ENCODE results near the gene CNTLN. TPM values are rescaled to one million over a fixed set of nuclear protein-coding genes. Genes with fewer than 3 reads are reported as not detected.
A peak's percentile ranks its signal among the peaks of the same experiment; 100 is the strongest.
"Not testable (repeated sequence)": the region's sequence is repeated elsewhere in the genome, so short reads cannot be mapped to it uniquely, and the experiment has no call there.

Gene CNTLN
- total RNA-seq, 1 donor from 2014 or later = 6.2 TPM

DNA sequence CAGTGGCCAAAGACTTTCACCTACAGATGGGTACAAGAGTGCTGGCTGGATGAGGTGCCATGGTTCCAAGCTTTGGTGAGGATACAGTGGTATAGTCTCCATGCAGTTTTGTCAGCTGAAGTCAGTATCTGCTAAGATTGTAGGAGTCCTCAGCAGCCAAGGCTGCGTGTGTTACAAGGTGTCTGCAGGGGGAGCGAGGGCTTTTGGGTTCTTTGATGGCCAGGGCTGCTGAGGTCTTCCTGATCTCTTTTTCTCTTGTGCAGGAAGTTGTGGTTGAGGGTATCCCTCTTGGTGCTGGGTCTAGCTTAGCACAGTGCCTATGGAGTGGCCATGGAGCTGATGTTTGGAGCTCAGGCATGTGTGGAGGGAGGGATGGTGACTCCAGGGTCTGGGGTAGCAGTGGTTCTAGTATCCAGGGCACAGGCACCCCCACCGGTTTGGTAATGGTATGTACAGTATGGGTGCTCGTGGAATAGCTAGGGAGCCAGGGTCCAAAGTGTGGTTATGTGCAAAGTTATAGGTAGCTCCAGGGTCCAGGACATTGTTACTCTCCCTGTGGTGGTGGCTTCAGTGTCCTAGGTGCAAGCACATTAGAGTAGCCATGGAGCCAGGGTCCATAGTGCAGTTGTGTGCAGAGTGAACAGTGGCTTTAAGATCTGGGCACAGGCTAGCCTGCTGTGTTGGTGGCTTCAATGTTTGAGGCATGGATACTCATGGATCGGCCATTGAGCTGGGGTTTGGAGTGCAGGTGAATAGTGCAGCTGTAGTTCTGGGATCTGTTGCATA is 36.7 kb downstream of the CNTLN start:
- DNase-seq (ENCODE audit: low read depth in 2 of 2) = no peak

- DNase-seq (ENCODE audit: low read depth in 2 of 2) = not testable (repeated sequence)
Measured at GRCh38 chr9:17177496-17177895, 42.7 kb downstream of the CNTLN start.

DNA sequence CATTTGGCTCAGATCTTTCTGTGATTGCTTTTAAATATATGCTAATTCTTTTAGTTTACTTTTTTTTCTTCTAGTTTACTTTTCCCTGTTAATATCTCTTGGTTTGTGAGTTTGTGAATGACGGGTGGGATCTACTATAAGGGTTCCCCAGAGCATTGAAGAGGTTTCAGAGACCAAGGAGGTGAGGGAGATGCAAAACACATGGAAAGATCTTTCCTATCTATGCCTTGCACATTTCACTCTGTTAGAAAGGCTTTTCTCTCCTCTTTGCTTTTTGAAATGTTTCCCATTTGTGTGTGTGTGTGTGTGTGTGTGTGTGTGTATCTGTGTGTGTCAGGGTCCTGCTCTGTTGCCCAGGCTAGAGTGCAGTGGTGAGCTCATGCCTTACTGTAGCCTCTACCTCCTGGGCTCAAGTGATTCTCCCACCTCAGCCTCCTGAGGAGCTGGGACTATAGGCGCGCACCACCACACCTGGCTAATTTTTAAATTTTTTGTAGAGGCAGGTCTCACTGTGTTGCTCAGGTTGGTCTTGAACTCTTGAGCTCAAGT is 50.7 kb downstream of the CNTLN start:
- no peak for DNase-seq (ENCODE audit: low read depth in 2 of 2)

- DNase-seq (ENCODE audit: low read depth in 2 of 2) = peak; percentile 7 to 9
Measured at GRCh38 chr9:17191082-17191481, 56.2 kb downstream of the CNTLN start.

GRCh38 chr9:17204611-17205152 is 69.8 kb downstream of the CNTLN start:
- no peak for DNase-seq (ENCODE audit: low read depth in 2 of 2)

DNA sequence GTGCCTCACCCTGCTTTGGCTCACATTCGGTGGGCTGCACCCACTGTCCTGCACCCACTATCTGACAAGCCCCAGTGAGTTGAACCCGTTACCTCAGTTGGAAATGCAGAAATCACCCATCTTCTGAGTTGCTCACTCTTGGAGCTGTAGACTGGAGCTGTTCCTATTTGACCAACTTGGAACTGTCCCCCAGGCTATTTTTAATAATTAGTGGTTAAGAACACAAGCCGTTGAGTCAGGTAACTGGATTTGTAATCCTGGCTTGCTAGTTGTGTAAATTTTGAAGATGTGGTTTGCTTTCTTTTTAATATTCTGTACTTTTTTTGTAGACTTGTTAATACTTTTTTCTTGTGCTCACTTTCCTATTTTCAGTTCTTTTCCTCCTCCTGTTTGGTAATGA is 81.2 kb downstream of the CNTLN start:
- no peak for DNase-seq (ENCODE audit: low read depth in 2 of 2)

- no peak for DNase-seq (ENCODE audit: low read depth in 2 of 2)
Measured at GRCh38 chr9:17216646-17217045, 81.8 kb downstream of the CNTLN start.

- DNase-seq (ENCODE audit: low read depth in 2 of 2) = no peak
Measured at GRCh38 chr9:17217272-17217671, 82.4 kb downstream of the CNTLN start.

GRCh38 chr9:17219261-17219660 is 84.4 kb downstream of the CNTLN start:
- peak; percentile 17 to 25 for DNase-seq (ENCODE audit: low read depth in 2 of 2)

DNA sequence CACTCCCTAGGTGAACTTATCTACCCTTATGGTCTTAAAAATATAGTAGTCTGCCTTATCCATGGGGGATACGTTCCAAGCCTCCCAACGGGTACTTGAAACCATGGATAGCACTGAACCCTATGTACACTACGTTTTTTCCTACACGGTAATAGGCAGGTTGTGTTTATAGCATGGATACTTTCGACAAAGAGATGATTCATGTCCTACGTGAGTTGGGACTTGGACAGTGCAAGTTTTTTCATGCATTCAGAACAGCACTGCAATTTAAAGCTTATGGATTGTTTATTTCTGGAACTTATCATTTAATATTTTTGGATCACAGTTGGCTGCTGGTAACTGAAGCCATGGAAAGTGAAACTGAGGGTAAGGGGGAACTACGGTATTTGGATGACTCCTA is 88.1 kb downstream of the CNTLN start:
- no peak for DNase-seq (ENCODE audit: low read depth in 2 of 2)

- DNase-seq (ENCODE audit: low read depth in 2 of 2) = no peak
Measured at GRCh38 chr9:17225407-17225806, 90.6 kb downstream of the CNTLN start.

GRCh38 chr9:17229945-17230560 is 95.2 kb downstream of the CNTLN start:
- no peak for DNase-seq (ENCODE audit: low read depth in 2 of 2)

- DNase-seq (ENCODE audit: low read depth in 2 of 2) = no peak
Measured at GRCh38 chr9:17230646-17231045, 95.8 kb downstream of the CNTLN start.

DNA sequence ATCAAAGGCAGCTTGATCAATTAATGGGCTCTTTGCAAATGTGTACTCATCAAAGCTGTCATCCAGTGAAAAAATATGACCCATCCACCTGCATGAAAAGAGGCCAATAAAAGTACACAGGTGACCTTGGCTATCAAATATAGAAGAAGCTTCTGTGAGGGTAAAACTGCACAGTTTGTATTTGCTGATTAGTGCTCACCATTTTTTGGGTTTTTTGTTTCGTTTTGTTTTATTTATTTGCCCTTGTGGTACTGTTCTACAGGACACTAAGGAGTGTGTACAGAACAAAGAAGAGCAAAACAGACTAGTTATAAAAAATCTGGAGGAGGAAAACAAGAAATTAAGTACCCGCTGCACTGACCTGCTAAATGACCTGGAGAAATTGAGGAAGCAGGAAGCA is 101.3 kb downstream of the CNTLN start:
- no peak for DNase-seq (ENCODE audit: low read depth in 2 of 2)

GRCh38 chr9:17246770-17247169 is 111.9 kb downstream of the CNTLN start:
- DNase-seq (ENCODE audit: low read depth in 2 of 2) = no peak

- DNase-seq (ENCODE audit: low read depth in 2 of 2) = no peak
Measured at GRCh38 chr9:17251100-17251499, 116.3 kb downstream of the CNTLN start.

DNA sequence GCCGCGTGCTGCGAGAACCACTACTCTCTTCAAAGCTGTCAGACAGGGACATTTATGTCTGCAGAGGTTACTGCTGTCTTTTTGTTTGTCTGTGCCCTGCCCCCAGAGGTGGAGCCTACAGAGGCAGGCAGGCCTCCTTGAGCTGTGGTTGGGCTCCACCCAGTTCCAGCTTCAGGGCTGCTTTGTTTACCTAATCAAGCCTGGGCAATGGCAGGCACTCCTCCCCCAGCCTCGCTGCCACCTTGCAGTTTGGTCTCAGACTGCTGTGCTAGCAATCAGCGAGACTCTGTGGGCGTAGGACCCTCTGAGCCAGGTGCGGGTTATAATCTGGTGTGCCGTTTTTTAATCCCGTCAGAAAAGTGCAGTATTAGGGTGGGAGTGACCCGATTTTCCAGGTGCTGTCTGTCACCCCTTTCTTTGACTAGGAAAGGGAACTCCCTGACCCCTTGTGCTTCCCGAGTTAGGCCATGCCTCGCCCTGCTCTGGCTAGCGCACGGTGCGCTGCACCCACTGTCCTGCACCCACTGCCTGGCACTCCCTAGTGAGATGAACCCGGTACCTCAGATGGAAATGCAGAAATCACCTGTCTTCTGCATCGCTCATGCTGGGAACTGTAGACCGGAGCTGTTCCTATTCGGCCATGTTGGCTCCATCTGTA is 133.8 kb downstream of the CNTLN start:
- not testable (repeated sequence) for DNase-seq (ENCODE audit: low read depth in 2 of 2)

GRCh38 chr9:17269799-17270198 is 135.0 kb downstream of the CNTLN start:
- no peak for DNase-seq (ENCODE audit: low read depth in 2 of 2)

- DNase-seq (ENCODE audit: low read depth in 2 of 2) = no peak
Measured at GRCh38 chr9:17272536-17272935, 137.7 kb downstream of the CNTLN start.

DNA sequence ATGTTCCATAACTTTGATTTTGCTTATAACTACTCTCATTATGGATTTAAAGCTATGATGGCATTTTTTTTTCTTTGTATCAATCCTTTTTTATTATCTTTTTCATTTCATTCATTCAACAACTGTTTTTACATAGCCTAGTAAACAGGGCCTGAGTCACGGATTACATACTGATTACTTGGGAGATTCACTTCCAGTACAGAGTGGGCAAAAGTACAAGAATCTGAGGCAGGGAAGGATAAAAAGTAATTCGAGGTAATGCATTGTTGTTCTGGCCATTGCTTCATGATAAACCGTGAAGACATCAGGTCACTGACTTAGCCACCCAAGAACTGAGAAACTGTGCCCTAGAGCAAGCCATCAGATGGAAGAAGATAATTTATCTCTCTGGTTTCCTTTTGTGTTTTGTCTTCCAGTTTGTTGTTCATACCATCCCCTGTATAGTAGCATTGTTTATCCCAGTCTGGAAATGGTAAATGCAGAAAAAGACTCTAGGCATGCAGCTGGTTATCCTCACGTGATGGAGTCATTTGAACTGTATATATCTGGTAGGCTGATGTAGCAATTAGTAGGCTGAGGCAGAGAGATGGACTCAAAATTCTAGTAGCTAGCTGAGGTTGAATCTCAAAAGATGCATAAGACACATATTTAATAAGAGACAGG is 145.6 kb downstream of the CNTLN start:
- no peak for DNase-seq (ENCODE audit: low read depth in 2 of 2)

- DNase-seq (ENCODE audit: low read depth in 2 of 2) = not testable (repeated sequence)
Measured at GRCh38 chr9:17290673-17291072, 155.8 kb downstream of the CNTLN start.

DNA sequence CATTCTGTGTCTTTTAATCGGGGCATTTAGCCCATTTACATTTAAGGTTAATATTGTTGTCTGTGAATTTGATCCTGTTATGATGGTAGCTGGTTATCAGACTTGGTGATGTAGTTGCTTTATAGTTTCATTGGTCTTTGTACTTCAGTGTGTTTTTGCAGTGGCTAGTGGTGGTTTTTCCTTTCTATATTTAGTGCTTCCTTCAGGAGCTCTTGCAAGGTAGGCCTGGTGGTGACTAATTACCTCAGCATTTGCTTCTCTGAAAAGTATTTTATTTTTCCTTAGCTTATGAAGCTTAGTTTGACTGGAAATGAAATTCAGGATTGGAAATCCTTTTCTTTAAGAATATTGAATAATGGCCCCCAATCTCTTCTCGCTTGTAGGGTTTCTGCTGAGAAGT is 156.9 kb downstream of the CNTLN start:
- peak in 1 of 2 donors; percentile 14 for DNase-seq (ENCODE audit: low read depth in 2 of 2)

Measured in lung microvascular endothelial cell (primary cell).